ENCODE data around the gene CPNE2. TPM values are rescaled to one million over a fixed set of nuclear protein-coding genes. Genes with fewer than 3 reads are reported as not detected.
A peak's percentile ranks its signal among the peaks of the same experiment; 100 is the strongest.

The CPNE2 gene
- total RNA-seq, 1 experiment from 2014 or later = 14.5 TPM

- Histone ChIP-seq H3K27ac (ENCODE audit: low read length) (no peak overlapping the region), H3K27me3 (ENCODE audit: low read length) (no peaks in the 10 kb centered on the region), H3K36me3 (ENCODE audit: low read depth, low read length) (no peaks in the 10 kb centered on the region), H3K4me3 (ENCODE audit: low read length) (no peak overlapping the region), H3F3A (ENCODE audit: low read length, unreplicated experiment) (no peaks in the 10 kb centered on the region), H3K9ac (ENCODE audit: low read length) (no peak overlapping the region), H2AFZ (ENCODE audit: low read length) (no peak overlapping the region), H3K9me3 (ENCODE audit: low read length) (no peaks in the 10 kb centered on the region), H4K20me1 (ENCODE audit: low read length) (no peaks in the 10 kb centered on the region), H3K4me1 (ENCODE audit: insufficient read depth, low read length) (no peaks in the 10 kb centered on the region), H3K79me2 (ENCODE audit: low read length) (no peaks in the 10 kb centered on the region), H3K4me2 (ENCODE audit: low read length) (no peak overlapping the region), H3K9me2 (replicated peaks; ENCODE audit: low read length) (no peaks in the 10 kb centered on the region)
- TF ChIP-seq EZH2phosphoT487 (IDR thresholded peaks at IDR 0.05; ENCODE audit: borderline replicate concordance, low read length) = no peak
- no peak for TF ChIP-seq EZH2 (IDR thresholded peaks at IDR 0.05; ENCODE audit: low read length, unreplicated experiment)
- no peak for TF ChIP-seq CTCF (conservative IDR thresholded peaks at IDR 0.05; ENCODE audit: low read depth, low read length)
- no peak for DNase-seq
- BruUV-seq (replicated peaks) = no TSS peak
- ATAC-seq = no peak
- intact Hi-C loops (cut with micrococcal nuclease) = no loop called here
- ChIA-PET POLR2A (ENCODE audit: unreplicated experiment) (no interaction called here), CTCF (no interaction called here)
Observed at GRCh38 chr16:57133886-57134285, 41.5 kb downstream of the CPNE2 start.

- Histone ChIP-seq H3F3A (ENCODE audit: low read length, unreplicated experiment) (no peaks in the 10 kb centered on the region), H2AFZ (ENCODE audit: low read length) (no peak overlapping the region), H3K27me3 (ENCODE audit: low read length) (no peaks in the 10 kb centered on the region), H4K20me1 (ENCODE audit: low read length) (no peaks in the 10 kb centered on the region), H3K4me3 (ENCODE audit: low read length) (no peak overlapping the region), H3K4me1 (ENCODE audit: insufficient read depth, low read length) (no peaks in the 10 kb centered on the region), H3K4me2 (ENCODE audit: low read length) (no peak overlapping the region), H3K27ac (ENCODE audit: low read length) (no peak overlapping the region), H3K9me3 (ENCODE audit: low read length) (no peaks in the 10 kb centered on the region), H3K79me2 (ENCODE audit: low read length) (no peaks in the 10 kb centered on the region), H3K9me2 (replicated peaks; ENCODE audit: low read length) (no peaks in the 10 kb centered on the region), H3K9ac (ENCODE audit: low read length) (no peak overlapping the region), H3K36me3 (ENCODE audit: low read depth, low read length) (no peaks in the 10 kb centered on the region)
- peak; percentile 42; the same call in 1 of the 2 replicates for ATAC-seq
- DNase-seq = peak; percentile 13
- no TSS peak for BruUV-seq (replicated peaks)
- TF ChIP-seq EZH2 (IDR thresholded peaks at IDR 0.05; ENCODE audit: low read length, unreplicated experiment) (no peak), EZH2phosphoT487 (IDR thresholded peaks at IDR 0.05; ENCODE audit: borderline replicate concordance, low read length) (no peak), CTCF (conservative IDR thresholded peaks at IDR 0.05; ENCODE audit: low read depth, low read length) (no peak)
- ChIA-PET POLR2A (ENCODE audit: unreplicated experiment) (no interaction called here), CTCF (no interaction called here)
- intact Hi-C loops (cut with micrococcal nuclease) = no loop called here
Observed at GRCh38 chr16:57134982-57135381, 42.6 kb downstream of the CPNE2 start.

GRCh38 chr16:57137043-57137442 lies 44.7 kb downstream of the CPNE2 start:
- no peak for DNase-seq
- H3K9me2 ChIP-seq (replicated peaks; ENCODE audit: low read length) = no peaks in the 10 kb centered on the region
- H2AFZ ChIP-seq (ENCODE audit: low read length) = no peak overlapping the region
- no peaks in the 10 kb centered on the region for H4K20me1 ChIP-seq (ENCODE audit: low read length)
- ChIA-PET CTCF (no interaction called here), POLR2A (ENCODE audit: unreplicated experiment) (no interaction called here)
- H3K9me3 ChIP-seq (ENCODE audit: low read length) = no peaks in the 10 kb centered on the region
- no peak overlapping the region for H3K27ac ChIP-seq (ENCODE audit: low read length)
- BruUV-seq (replicated peaks) = no TSS peak
- no peak overlapping the region for H3K9ac ChIP-seq (ENCODE audit: low read length)
- H3K27me3 ChIP-seq (ENCODE audit: low read length) = no peaks in the 10 kb centered on the region
- H3K36me3 ChIP-seq (ENCODE audit: low read depth, low read length) = no peaks in the 10 kb centered on the region
- no peak for ATAC-seq
- intact Hi-C loops (cut with micrococcal nuclease) = no loop called here
- TF ChIP-seq CTCF (conservative IDR thresholded peaks at IDR 0.05; ENCODE audit: low read depth, low read length) (no peak), EZH2 (IDR thresholded peaks at IDR 0.05; ENCODE audit: low read length, unreplicated experiment) (no peak), EZH2phosphoT487 (IDR thresholded peaks at IDR 0.05; ENCODE audit: borderline replicate concordance, low read length) (no peak)
- H3K4me3 ChIP-seq (ENCODE audit: low read length) = no peak overlapping the region
- H3K4me2 ChIP-seq (ENCODE audit: low read length) = no peak overlapping the region
- no peaks in the 10 kb centered on the region for H3K79me2 ChIP-seq (ENCODE audit: low read length)
- H3K4me1 ChIP-seq (ENCODE audit: insufficient read depth, low read length) = no peaks in the 10 kb centered on the region
- H3F3A ChIP-seq (ENCODE audit: low read length, unreplicated experiment) = no peaks in the 10 kb centered on the region
